IMR-90 (cell line): ENCODE results near the gene ZFYVE1. TPM values are rescaled to one million over a fixed set of nuclear protein-coding genes. Genes with fewer than 3 reads are reported as not detected.

Experiments used
- ATAC-seq: fragments of 200-7000 bp; cut with Tn5 transposase; 2 replicates; pipeline ENCODE4 v1.9.1; 2020; ENCODE audit warnings: low read depth, mild to moderate bottlenecking, moderate library complexity
- BruUV-seq: library from RNA; stranded (reverse); fragments of 400-500 nt; replicated peaks from 2 replicates; lab custom pipeline; 2021; lab: Mats Ljungman, UMichigan
- CTCF ChIA-PET: fragments of 300-600 bp; formaldehyde crosslinking; extraction: SDS; loops from one replicate; lab custom pipeline; 2021; ENCODE audit warnings: antibody characterized with exemption; lab: Yijun Ruan, JAX
- POLR2A ChIA-PET: fragments of 300-600 bp; sonication (Branson Sonifier 250); formaldehyde crosslinking; loops from one replicate; lab custom pipeline; 2022; ENCODE audit warnings: antibody characterized with exemption; ENCODE audit not compliant: unreplicated experiment; lab: Charles Lee
- DNase-seq: peaks from one replicate; pipeline ENCODE4 v3.0.0; 2013
- H2AFZ ChIP-seq: replicated peaks from 2 replicates; pipeline ENCODE3; 2013; ENCODE audit warnings: low read length, mild to moderate bottlenecking; ENCODE audit not compliant: poor library complexity
- H2AK5ac ChIP-seq: 2 replicates; pipeline ENCODE4 v1.6.1; 2013; ENCODE audit warnings: low read depth, low read length, inconsistent platforms
- H2AK9ac ChIP-seq: replicated peaks from 2 replicates; pipeline ENCODE3; 2013; ENCODE audit warnings: mild to moderate bottlenecking, low read depth, low read length, moderate library complexity; ENCODE audit not compliant: poor library complexity
- H2BK120ac ChIP-seq: 2 replicates; pipeline ENCODE4 v1.6.1; 2013; ENCODE audit warnings: low read depth, low read length, inconsistent platforms
- H2BK15ac ChIP-seq: 3 replicates; pipeline ENCODE4 v1.6.1; 2013; ENCODE audit warnings: low read depth, low read length, inconsistent platforms
- H2BK20ac ChIP-seq: 2 replicates; pipeline ENCODE4 v1.6.1; 2013; ENCODE audit warnings: low read depth, mild to moderate bottlenecking, inconsistent platforms, low read length, moderate library complexity
- H2BK5ac ChIP-seq: 2 replicates; pipeline ENCODE4 v1.6.1; 2013; ENCODE audit warnings: mild to moderate bottlenecking, low read depth, low read length, inconsistent platforms; ENCODE audit not compliant: poor library complexity, severe bottlenecking
- H3K14ac ChIP-seq: replicated peaks from 2 replicates; pipeline ENCODE4 v1.6.1; 2013; ENCODE audit warnings: low read depth, low read length, inconsistent platforms
- H3K18ac ChIP-seq: 2 replicates; pipeline ENCODE4 v1.6.1; 2013; ENCODE audit warnings: low read depth, low read length, control low read depth
- H3K23ac ChIP-seq: 2 replicates; pipeline ENCODE4 v1.6.1; 2013; ENCODE audit warnings: low read depth, low read length, inconsistent platforms
- H3K27ac ChIP-seq: 2 replicates; pipeline ENCODE4 v1.5.1; 2013; ENCODE audit warnings: mild to moderate bottlenecking, control low read depth, low read length; ENCODE audit not compliant: insufficient read depth
- H3K27me3 ChIP-seq: 2 replicates; pipeline ENCODE4 v1.6.1; 2013; ENCODE audit warnings: low read length; ENCODE audit not compliant: control insufficient read depth, insufficient read depth
- H3K36me3 ChIP-seq: 2 replicates; pipeline ENCODE4 v1.6.1; 2013; ENCODE audit warnings: low read length, mixed read lengths; ENCODE audit not compliant: control insufficient read depth, insufficient read depth
- H3K4ac ChIP-seq: 2 replicates; pipeline ENCODE4 v1.6.1; 2013; ENCODE audit warnings: low read depth, low read length, inconsistent platforms
- H3K4me1 ChIP-seq: 2 replicates; pipeline ENCODE4 v1.6.1; 2013; ENCODE audit warnings: low read length, mixed read lengths; ENCODE audit not compliant: control insufficient read depth, insufficient read depth
- H3K4me2 ChIP-seq: 2 replicates; pipeline ENCODE4 v1.6.1; 2013; ENCODE audit warnings: low read depth, mild to moderate bottlenecking, control low read depth, low read length, moderate library complexity
- H3K4me3 ChIP-seq: 2 replicates; pipeline ENCODE4 v1.5.1; 2013; ENCODE audit warnings: low read depth, mild to moderate bottlenecking, control low read depth, low read length, moderate library complexity; ENCODE audit not compliant: insufficient read depth
- H3K56ac ChIP-seq: 2 replicates; pipeline ENCODE4 v1.6.1; 2013; ENCODE audit warnings: low read length, inconsistent platforms; ENCODE audit not compliant: insufficient read depth; ENCODE audit errors: extremely low read depth
- H3K79me1 ChIP-seq, 2 experiments: 2 replicates each; pipeline ENCODE4 v1.6.1; 2013; ENCODE audit warnings: low read length in 2 of 2, inconsistent platforms in 1 of 2, low read depth in 1 of 2
- H3K9ac ChIP-seq: 2 replicates; pipeline ENCODE4 v1.6.1; 2013; ENCODE audit warnings: low read depth, low read length, control low read depth
- H3K9me1 ChIP-seq: 2 replicates; pipeline ENCODE4 v1.6.1; 2013; ENCODE audit warnings: low read length, inconsistent platforms; ENCODE audit not compliant: insufficient read depth
- H3K9me3 ChIP-seq: 2 replicates; pipeline ENCODE4 v1.6.1; 2013; ENCODE audit warnings: low read length; ENCODE audit not compliant: control insufficient read depth, insufficient read depth
- H4K20me1 ChIP-seq: 2 replicates; pipeline ENCODE4 v1.6.1; 2013; ENCODE audit warnings: low read length, inconsistent platforms; ENCODE audit not compliant: insufficient read depth
- H4K5ac ChIP-seq: 2 replicates; pipeline ENCODE4 v1.6.1; 2013; ENCODE audit warnings: mild to moderate bottlenecking, low read depth, low read length, control low read depth
- H4K8ac ChIP-seq, 2 experiments: 2 replicates each; pipeline ENCODE4 v1.6.1; 2013; ENCODE audit warnings: low read depth in 2 of 2, low read length in 2 of 2, control low read depth in 1 of 2, inconsistent platforms in 1 of 2
- H4K91ac ChIP-seq: 2 replicates; pipeline ENCODE4 v1.6.1; 2013; ENCODE audit warnings: low read depth, low read length, inconsistent platforms; ENCODE audit not compliant: insufficient read depth
- BHLHE40 ChIP-seq: fragments of 150-350 bp; IDR thresholded peaks from 2 replicates; pipeline ENCODE4 v1.6.1; 2016; ENCODE audit warnings: mild to moderate bottlenecking, low read depth, low read length
- CEBPB ChIP-seq: IDR thresholded peaks from 2 replicates; pipeline ENCODE4 v1.6.1; 2012; ENCODE audit warnings: low read depth, low read length, improper control_type of control experiment
- CHD1 ChIP-seq: IDR thresholded peaks from 2 replicates; pipeline ENCODE4 v1.6.1; 2012; ENCODE audit warnings: low read depth, low read length, improper control_type of control experiment
- CTCF ChIP-seq: conservative IDR thresholded peaks from 2 replicates; pipeline ENCODE4 v1.5.1; 2012; ENCODE audit warnings: mild to moderate bottlenecking, low read depth, low read length, improper control_type of control experiment
- FOS ChIP-seq: fragments of 150-350 bp; IDR thresholded peaks from 2 replicates; pipeline ENCODE4 v1.6.1; 2016; ENCODE audit warnings: low read depth, low read length
- MAFK ChIP-seq: IDR thresholded peaks from 2 replicates; pipeline ENCODE4 v1.6.1; 2012; ENCODE audit warnings: low read depth, low read length, improper control_type of control experiment
- MAZ ChIP-seq: IDR thresholded peaks from 2 replicates; pipeline ENCODE4 v1.6.1; 2012; ENCODE audit warnings: low read depth, mild to moderate bottlenecking, low read length, improper control_type of control experiment, moderate library complexity, borderline replicate concordance
- MXI1 ChIP-seq: IDR thresholded peaks from 2 replicates; pipeline ENCODE4 v1.6.1; 2012; ENCODE audit warnings: low read depth, mild to moderate bottlenecking, low read length, moderate library complexity, borderline replicate concordance
- NFE2L2 ChIP-seq: fragments of 150-350 bp; IDR thresholded peaks from 2 replicates; pipeline ENCODE4 v1.6.1; 2016; ENCODE audit warnings: low read depth, mild to moderate bottlenecking, low read length
- POLR2A ChIP-seq: IDR thresholded peaks from 2 replicates; pipeline ENCODE4 v1.6.1; 2012; ENCODE audit warnings: mild to moderate bottlenecking, low read depth, low read length
- RAD21 ChIP-seq: IDR thresholded peaks from 2 replicates; pipeline ENCODE4 v1.6.1; 2012; ENCODE audit warnings: low read length, improper control_type of control experiment
- RCOR1 ChIP-seq: IDR thresholded peaks from 2 replicates; pipeline ENCODE4 v1.6.1; 2012; ENCODE audit warnings: mild to moderate bottlenecking, low read length, improper control_type of control experiment; ENCODE audit not compliant: insufficient replicate concordance
- RFX5 ChIP-seq: IDR thresholded peaks from 2 replicates; pipeline ENCODE4 v1.8.0; 2012; ENCODE audit warnings: low read depth, mild to moderate bottlenecking, low read length, moderate library complexity
- SMC3 ChIP-seq: fragments of 150-350 bp; IDR thresholded peaks from 2 replicates; pipeline ENCODE4 v1.6.1; 2016; ENCODE audit warnings: low read depth, mild to moderate bottlenecking, antibody characterized with exemption, low read length, moderate library complexity
- WGBS, 2 experiments: methylation state at CpG; one replicate each; pipeline versions ENCODE4 v1.1.5 to v1.1.7; 2013; ENCODE audit warnings: missing lambda C conversion rate in 2 of 2; ENCODE audit not compliant: insufficient read length in 1 of 2; ENCODE audit errors: extremely low coverage in 2 of 2; 5-methylcytosine and 5-hydroxymethylcytosine counted together
- dilution Hi-C: fragments of 300-500 bp; cut with HindIII; formaldehyde crosslinking; loops from one replicate; pipeline ENCODE4 v1.14.3; 2018; ENCODE audit warnings: low sequenced_read_pairs; ENCODE audit not compliant: unreplicated experiment
- in situ Hi-C: fragments of 300-500 bp; cut with MboI; formaldehyde crosslinking; loops from 3 replicates; pipeline ENCODE4 v1.14.3; 2019; ENCODE audit warnings: low sequenced_read_pairs, inconsistent platforms, mixed read lengths
- intact Hi-C: fragments of 100-400 bp; cut with micrococcal nuclease; formaldehyde crosslinking; loops from 2 replicates; pipeline ENCODE4 v1.10.0; 2022
- polyA plus RNA-seq, 3 experiments: library from polyadenylated mRNA; depleted of rRNA; stranded (reverse); fragments of >200 nt; gene quantifications; 2 replicates each; pipeline ENCODE4 v1.2.3, GENCODE V29; 2012; ENCODE audit warnings: low replicate concordance in 1 of 3
- total RNA-seq: library from RNA; depleted of rRNA; stranded (reverse); fragments of >200 nt; gene quantifications from 2 replicates; pipeline ENCODE4 v1.2.3, GENCODE V29; 2012
- TF ChIP-seq, protein P1 (sequence below): fragments of 150-350 bp; IDR thresholded peaks from 2 replicates; pipeline ENCODE4 v1.6.1; 2017; ENCODE audit warnings: mild to moderate bottlenecking, antibody characterized with exemption, low read length, low read depth
- TF ChIP-seq, protein P2 (sequence below): fragments of 150-350 bp; IDR thresholded peaks from 2 replicates; pipeline ENCODE4 v1.6.1; 2016; ENCODE audit warnings: low read depth, mild to moderate bottlenecking, low read length, moderate library complexity, borderline replicate concordance

ZFYVE1 gene
- total and polyA plus RNA-seq, 2 of the 4 experiments (the other 2 are of a cell fraction): 12.2 to 14.2 TPM

GRCh38 chr14:73047808-73048207, 20.9 kb upstream of the ZFYVE1 start:
- Histone ChIP-seq H2AK5ac (no peak overlapping the region), H3K56ac (no peak overlapping the region), H4K8ac (no peak overlapping the region), H2BK120ac (no peak overlapping the region), H3K27me3 (no peaks in the 10 kb centered on the region), H2AFZ (no peak overlapping the region), H3K4me3 (no peak overlapping the region), H3K36me3 (no peaks in the 10 kb centered on the region), H3K18ac (no peak overlapping the region), H3K4me1 (no peaks in the 10 kb centered on the region), H4K5ac (no peak overlapping the region), H3K9ac (no peak overlapping the region), H3K27ac (no peak overlapping the region), H3K9me1 (no peaks in the 10 kb centered on the region), H3K14ac (no peak overlapping the region), H3K4me2 (no peak overlapping the region), H2BK20ac (no peak overlapping the region), H3K79me1 (no peaks in the 10 kb centered on the region), H4K20me1 (no peaks in the 10 kb centered on the region), H2AK9ac (no peak overlapping the region), H2BK15ac (no peak overlapping the region), H3K23ac (no peak overlapping the region), H2BK5ac (no peak overlapping the region), H3K9me3 (no peaks in the 10 kb centered on the region), H4K91ac (no peak overlapping the region), H3K4ac (no peak overlapping the region)
- no TSS peak for BruUV-seq
- ChIA-PET CTCF (no interaction called here), POLR2A (no interaction called here)
- ATAC-seq (no peak), DNase-seq (no peak)
- dilution Hi-C loops (no loop called here), intact Hi-C loops (no loop called here), in situ Hi-C loops (no loop called here)
- TF ChIP-seq RAD21 (no peak), POLR2A (no peak), SMC3 (no peak), CEBPB (no peak), NFE2L2 (no peak), RCOR1 (no peak), MAZ (no peak), RFX5 (no peak), MAFK (no peak), BHLHE40 (no peak), FOS (no peak), CTCF (no peak), MXI1 (no peak), CHD1 (no peak)
- TF ChIP-seq, protein P1, sequence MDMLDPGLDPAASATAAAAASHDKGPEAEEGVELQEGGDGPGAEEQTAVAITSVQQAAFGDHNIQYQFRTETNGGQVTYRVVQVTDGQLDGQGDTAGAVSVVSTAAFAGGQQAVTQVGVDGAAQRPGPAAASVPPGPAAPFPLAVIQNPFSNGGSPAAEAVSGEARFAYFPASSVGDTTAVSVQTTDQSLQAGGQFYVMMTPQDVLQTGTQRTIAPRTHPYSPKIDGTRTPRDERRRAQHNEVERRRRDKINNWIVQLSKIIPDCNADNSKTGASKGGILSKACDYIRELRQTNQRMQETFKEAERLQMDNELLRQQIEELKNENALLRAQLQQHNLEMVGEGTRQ: no peak
- TF ChIP-seq, protein P2, sequence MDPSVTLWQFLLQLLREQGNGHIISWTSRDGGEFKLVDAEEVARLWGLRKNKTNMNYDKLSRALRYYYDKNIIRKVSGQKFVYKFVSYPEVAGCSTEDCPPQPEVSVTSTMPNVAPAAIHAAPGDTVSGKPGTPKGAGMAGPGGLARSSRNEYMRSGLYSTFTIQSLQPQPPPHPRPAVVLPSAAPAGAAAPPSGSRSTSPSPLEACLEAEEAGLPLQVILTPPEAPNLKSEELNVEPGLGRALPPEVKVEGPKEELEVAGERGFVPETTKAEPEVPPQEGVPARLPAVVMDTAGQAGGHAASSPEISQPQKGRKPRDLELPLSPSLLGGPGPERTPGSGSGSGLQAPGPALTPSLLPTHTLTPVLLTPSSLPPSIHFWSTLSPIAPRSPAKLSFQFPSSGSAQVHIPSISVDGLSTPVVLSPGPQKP: no peak
- WGBS, 2 experiments: 100% methylated on average over 1 of the region's 1 CpG; no CpG with 5 or more reads in 1 of the 2 experiments
